DOHH2 (cell line): ENCODE data around the gene MFSD1.

ENCODE experiments used
- H3F3A ChIP-seq: fragments of 200-600 bp; sonication (generic), shearing (Covaris generic); 2 replicates; pipeline ENCODE4 v1.6.0; 2016; ENCODE audit warnings: antibody characterized with exemption, mild to moderate bottlenecking; ENCODE audit not compliant: control insufficient read depth, insufficient read depth
- H3K27ac ChIP-seq: fragments of 200-600 bp; sonication (generic); 2 replicates; pipeline ENCODE4 v1.5.1; 2014; ENCODE audit warnings: low read depth, mild to moderate bottlenecking, low read length, moderate library complexity
- H3K27me3 ChIP-seq: fragments of 200-600 bp; sonication (generic); 2 replicates; pipeline ENCODE4 v1.6.1; 2014; ENCODE audit warnings: mild to moderate bottlenecking, low read length, mixed read lengths; ENCODE audit not compliant: control insufficient read depth
- H3K36me3 ChIP-seq: fragments of 200-600 bp; sonication (generic); 2 replicates; pipeline ENCODE4 v1.6.1; 2014; ENCODE audit warnings: mild to moderate bottlenecking, low read length, moderate library complexity, mixed read lengths; ENCODE audit not compliant: control insufficient read depth
- H3K4me1 ChIP-seq: fragments of 200-600 bp; sonication (generic); 2 replicates; pipeline ENCODE4 v1.6.1; 2014; ENCODE audit warnings: mild to moderate bottlenecking, low read length, mixed read lengths; ENCODE audit not compliant: control insufficient read depth
- H3K4me2 ChIP-seq: fragments of 200-600 bp; sonication (generic); 2 replicates; pipeline ENCODE4 v1.6.0; 2014; ENCODE audit warnings: mild to moderate bottlenecking, low read length, moderate library complexity
- H3K4me3 ChIP-seq: fragments of 200-600 bp; sonication (generic); 2 replicates; pipeline ENCODE4 v1.5.1; 2014; ENCODE audit warnings: mild to moderate bottlenecking, low read length, mixed read lengths
- H3K79me2 ChIP-seq: fragments of 200-600 bp; sonication (generic); 2 replicates; pipeline ENCODE4 v1.6.1; 2014; ENCODE audit warnings: mild to moderate bottlenecking, low read length, mixed read lengths; ENCODE audit not compliant: control insufficient read depth
- H3K9me2 ChIP-seq: fragments of 200-600 bp; sonication (generic); replicated peaks from 2 replicates; pipeline ENCODE4 v1.6.1; 2014; ENCODE audit warnings: mild to moderate bottlenecking, low read length, mixed read lengths; ENCODE audit not compliant: control insufficient read depth
- H3K9me3 ChIP-seq: fragments of 200-600 bp; sonication (generic); 2 replicates; pipeline ENCODE4 v1.6.1; 2014; ENCODE audit warnings: antibody characterized with exemption, low read length, mixed read lengths; ENCODE audit not compliant: control insufficient read depth, insufficient read depth
- H4K20me1 ChIP-seq: fragments of 200-600 bp; sonication (generic); 2 replicates; pipeline ENCODE4 v1.6.0; 2014; ENCODE audit warnings: low read depth, mild to moderate bottlenecking, antibody characterized with exemption, low read length, moderate library complexity; ENCODE audit not compliant: control insufficient read depth, insufficient read depth
- CTCF ChIP-seq: fragments of 200-600 bp; sonication (generic); IDR thresholded peaks from one replicate; pipeline ENCODE4 v1.5.1; 2014; ENCODE audit warnings: antibody characterized with exemption, mild to moderate bottlenecking, low read depth, low read length; ENCODE audit not compliant: poor library complexity, severe bottlenecking
- EZH2phosphoT487 ChIP-seq: fragments of 200-600 bp; sonication (generic); IDR thresholded peaks from 2 replicates; pipeline ENCODE4 v1.6.1; 2017; ENCODE audit warnings: borderline replicate concordance, mild to moderate bottlenecking, antibody characterized with exemption, low read length, moderate library complexity, mixed read lengths

MFSD1 gene

GRCh38 chr3:158830391-158830790 is 28.5 kb downstream of the MFSD1 start:
- Histone ChIP-seq H3K36me3 (peaks cover 13% of the 10 kb centered on the region), H3K27ac (no peak overlapping the region), H3K27me3 (no peaks in the 10 kb centered on the region), H3K4me2 (no peak overlapping the region), H3K79me2 (no peaks in the 10 kb centered on the region), H3K9me3 (no peaks in the 10 kb centered on the region), H4K20me1 (no peaks in the 10 kb centered on the region), H3F3A (no peaks in the 10 kb centered on the region), H3K4me1 (no peaks in the 10 kb centered on the region), H3K9me2 (no peaks in the 10 kb centered on the region), H3K4me3 (no peak overlapping the region)
- TF ChIP-seq EZH2phosphoT487, result no peak
- TF ChIP-seq CTCF, result no peak

- Histone ChIP-seq H4K20me1 (no peaks in the 10 kb centered on the region), H3K36me3 (peaks cover 11% of the 10 kb centered on the region), H3K4me2 (no peak overlapping the region), H3K9me2 (no peaks in the 10 kb centered on the region), H3F3A (no peaks in the 10 kb centered on the region), H3K27ac (no peak overlapping the region), H3K4me3 (no peak overlapping the region), H3K79me2 (no peaks in the 10 kb centered on the region), H3K9me3 (no peaks in the 10 kb centered on the region), H3K27me3 (peaks cover 4% of the 10 kb centered on the region; the same call in 1 of the 2 replicates), H3K4me1 (no peaks in the 10 kb centered on the region)
- no peak for TF ChIP-seq CTCF
- no peak for TF ChIP-seq EZH2phosphoT487
Observed at GRCh38 chr3:158831861-158832260, 30.0 kb downstream of the MFSD1 start.

- Histone ChIP-seq H3F3A (no peaks in the 10 kb centered on the region), H3K27ac (no peak overlapping the region), H3K9me3 (no peaks in the 10 kb centered on the region), H3K4me2 (no peak overlapping the region), H3K79me2 (no peaks in the 10 kb centered on the region), H4K20me1 (no peaks in the 10 kb centered on the region), H3K27me3 (peaks cover 7% of the 10 kb centered on the region; the same call in 1 of the 2 replicates), H3K36me3 (no peaks in the 10 kb centered on the region), H3K4me1 (no peaks in the 10 kb centered on the region), H3K4me3 (no peak overlapping the region), H3K9me2 (no peaks in the 10 kb centered on the region)
- TF ChIP-seq CTCF (no peak), EZH2phosphoT487 (no peak)
Observed at GRCh38 chr3:158835631-158836030, 33.8 kb downstream of the MFSD1 start.

GRCh38 chr3:158836312-158836711 is 34.5 kb downstream of the MFSD1 start:
- Histone ChIP-seq H3K27ac (no peak overlapping the region), H3F3A (no peaks in the 10 kb centered on the region), H3K79me2 (no peaks in the 10 kb centered on the region), H4K20me1 (no peaks in the 10 kb centered on the region), H3K4me1 (no peaks in the 10 kb centered on the region), H3K27me3 (peaks cover 7% of the 10 kb centered on the region; the same call in 1 of the 2 replicates), H3K9me2 (no peaks in the 10 kb centered on the region), H3K4me2 (no peak overlapping the region), H3K4me3 (no peak overlapping the region), H3K36me3 (no peaks in the 10 kb centered on the region), H3K9me3 (no peaks in the 10 kb centered on the region)
- TF ChIP-seq EZH2phosphoT487 (no peak), CTCF (no peak)
